ENCODE results near the gene KCNH4.

- TF ChIP-seq POLR2A (IDR thresholded peaks at IDR 0.05) = no peak
- TF ChIP-seq POLR2AphosphoS5 (IDR thresholded peaks at IDR 0.05) = no peak
- no peak for TF ChIP-seq CTCF (IDR thresholded peaks at IDR 0.05)
Observed at GRCh38 chr17:42193216-42193968, 12.4 kb upstream of the KCNH4 start.

Measured in transverse colon (tissue), 4 donors.